Heart left ventricle (tissue), 13 donors: Measurements from ENCODE around the gene PCDHB11.
"Not testable (repeated sequence)": the region's sequence is repeated elsewhere in the genome, so short reads cannot be mapped to it uniquely, and the experiment has no call there.

Experiments
- CTCF ChIP-seq, 12 donors: fragments of 200-600 bp; sonication (generic) in 4 of 12; IDR thresholded peaks; one replicate each; pipeline versions ENCODE4 v1.5.0 to v1.8.0; 2018 to 2022; ENCODE audit warnings: antibody characterized with exemption in 12 of 12, mild to moderate bottlenecking in 5 of 12
- POLR2A ChIP-seq, 2 donors: fragments of 450-650 bp; IDR thresholded peaks; one replicate each; pipeline ENCODE4 v1.6.1; 2017; ENCODE audit warnings: antibody characterized with exemption in 2 of 2, mild to moderate bottlenecking in 2 of 2, moderate library complexity in 2 of 2
- donor health status: ischemic (EF 13 %, LVEDD 7.1; RV severe dilation, severe dysfunction).
- donor health status: DM: no; HTN: yes; CAD: no.
- donor health status: DM: no; HTN: no; CAD: no.
- donor health status: ischemic (EF 25% LVEDD 6.9; RV normal size, moderate dysfunction).
- donor health status: ischemic (EF 25% LVEDD 5.7; RV mildly dilated, moderate dysfunction).
- donor health status: ischemic (EF 35%, LVEDD 5.7; RV mildly dilated, moderate dysfunction).
- donor health status: nonischemic (EF 11% LVEDD 7.7; RV severe dilation, severe dysfunction).
- donor health status: DM: yes; HTN: yes; CAD: no.
- donor health status: PGD.
- donor health status: ischemic (EF 29% LVEDD 5.4; RV normal size, mild dysfunction).
- donor health status: nonischemic (EF 23%, LVEDD 6.1; RV moderate dilation, normal function).

GRCh38 chr5:141189131-141189530 is 10.3 kb upstream of the PCDHB11 start:
- TF ChIP-seq POLR2A, CTCF (IDR thresholded peaks at IDR 0.05): not testable (repeated sequence)
